GM21528 (cell line): ENCODE measurements around the gene TMEM191C.
"Not testable (repeated sequence)": the region's sequence is repeated elsewhere in the genome, so short reads cannot be mapped to it uniquely, and the experiment has no call there.

ENCODE experiments used
- ATAC-seq: cut with Tn5 transposase; IDR thresholded peaks from one replicate; pipeline ENCODE4 v1.9.1; 2021; ENCODE audit warnings: mild to moderate bottlenecking, moderate library complexity; ENCODE audit not compliant: unreplicated experiment, low FRiP score

TMEM191C gene

DNA sequence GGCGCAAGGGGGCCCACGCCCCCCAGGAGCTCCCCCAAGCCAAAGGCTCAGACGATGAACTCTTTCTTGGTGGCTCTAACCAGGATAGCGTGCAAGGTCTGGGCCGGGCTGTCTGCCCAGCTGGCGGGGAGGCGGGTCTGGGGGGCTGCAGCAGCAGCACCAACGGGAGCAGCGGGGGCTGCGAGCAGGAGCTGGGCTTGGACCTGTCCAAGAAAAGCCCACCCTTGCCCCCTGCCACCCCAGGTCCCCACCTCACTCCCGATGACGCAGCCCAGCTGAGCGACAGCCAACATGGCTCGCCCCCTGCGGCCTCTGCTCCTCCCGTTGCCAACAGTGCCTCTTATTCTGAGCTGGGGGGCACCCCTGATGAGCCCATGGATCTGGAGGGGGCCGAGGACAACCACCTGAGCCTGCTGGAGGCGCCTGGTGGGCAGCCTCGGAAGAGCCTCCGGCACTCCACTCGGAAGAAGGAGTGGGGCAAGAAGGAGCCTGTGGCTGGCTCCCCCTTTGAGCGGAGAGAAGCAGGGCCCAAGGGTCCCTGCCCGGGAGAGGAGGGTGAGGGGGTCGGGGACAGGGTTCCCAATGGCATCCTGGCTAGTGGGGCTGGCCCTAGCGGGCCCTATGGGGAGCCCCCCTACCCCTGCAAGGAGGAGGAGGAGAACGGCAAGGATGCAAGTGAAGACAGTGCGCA, 21.6 kb upstream of the TMEM191C start:
- ATAC-seq = no peak

DNA sequence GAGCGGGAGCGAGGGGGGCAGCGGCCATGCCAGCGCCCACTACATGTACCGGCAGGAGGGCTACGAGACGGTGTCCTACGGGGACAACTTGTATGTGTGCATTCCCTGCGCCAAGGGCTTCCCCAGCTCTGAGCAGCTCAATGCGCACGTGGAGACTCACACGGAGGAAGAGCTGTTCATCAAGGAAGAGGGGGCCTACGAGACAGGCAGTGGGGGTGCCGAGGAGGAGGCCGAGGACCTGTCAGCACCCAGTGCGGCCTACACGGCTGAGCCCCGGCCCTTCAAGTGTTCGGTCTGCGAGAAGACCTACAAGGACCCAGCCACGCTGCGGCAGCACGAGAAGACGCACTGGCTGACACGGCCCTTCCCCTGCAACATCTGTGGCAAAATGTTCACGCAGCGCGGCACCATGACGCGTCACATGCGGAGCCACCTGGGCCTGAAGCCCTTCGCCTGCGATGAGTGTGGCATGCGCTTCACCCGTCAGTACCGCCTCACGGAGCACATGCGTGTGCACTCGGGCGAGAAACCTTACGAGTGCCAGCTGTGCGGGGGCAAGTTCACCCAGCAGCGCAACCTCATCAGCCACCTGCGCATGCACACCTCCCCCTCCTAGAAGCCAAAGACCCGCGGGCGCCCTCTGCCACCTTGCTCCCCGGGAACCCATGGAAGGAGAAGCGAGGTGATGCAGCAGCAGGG, 20.9 kb upstream of the TMEM191C start:
- no peak for ATAC-seq

GRCh38 chr22:21446827-21447690, 20.1 kb upstream of the TMEM191C start:
- no peak for ATAC-seq

- no peak for ATAC-seq
Observed at GRCh38 chr22:21447694-21448402, 19.3 kb upstream of the TMEM191C start.

GRCh38 chr22:21448627-21449416, 18.4 kb upstream of the TMEM191C start:
- ATAC-seq = no peak

- no peak for ATAC-seq
Observed at GRCh38 chr22:21449531-21450319, 17.5 kb upstream of the TMEM191C start.

GRCh38 chr22:21450320-21450831, 16.8 kb upstream of the TMEM191C start:
- ATAC-seq = no peak

DNA sequence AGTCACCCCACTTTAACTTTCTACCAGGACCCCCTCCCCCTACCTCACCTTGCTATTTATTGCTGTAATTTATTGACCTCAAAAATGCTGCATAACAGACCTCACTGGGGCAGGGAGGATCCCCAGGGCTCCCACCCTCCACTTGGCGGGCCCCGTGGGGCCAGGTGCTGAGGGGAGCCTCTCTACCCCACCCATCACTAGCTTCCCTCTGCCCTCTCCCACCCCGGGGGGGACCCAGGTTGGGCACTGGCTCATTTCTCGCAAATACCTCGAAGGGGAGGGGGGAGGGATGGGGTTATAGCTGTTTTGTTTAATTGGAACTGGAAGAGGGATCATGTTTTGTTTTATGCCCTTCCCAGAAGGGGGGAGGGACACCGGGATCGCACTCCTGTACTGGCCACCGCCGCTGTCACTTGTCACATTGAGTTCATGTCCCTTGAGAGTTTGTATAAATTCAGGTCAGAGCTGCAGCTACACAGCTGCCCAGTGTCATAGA, 16.3 kb upstream of the TMEM191C start:
- no peak for ATAC-seq

- no peak for ATAC-seq
Observed at GRCh38 chr22:21451545-21452520, 15.4 kb upstream of the TMEM191C start.

DNA sequence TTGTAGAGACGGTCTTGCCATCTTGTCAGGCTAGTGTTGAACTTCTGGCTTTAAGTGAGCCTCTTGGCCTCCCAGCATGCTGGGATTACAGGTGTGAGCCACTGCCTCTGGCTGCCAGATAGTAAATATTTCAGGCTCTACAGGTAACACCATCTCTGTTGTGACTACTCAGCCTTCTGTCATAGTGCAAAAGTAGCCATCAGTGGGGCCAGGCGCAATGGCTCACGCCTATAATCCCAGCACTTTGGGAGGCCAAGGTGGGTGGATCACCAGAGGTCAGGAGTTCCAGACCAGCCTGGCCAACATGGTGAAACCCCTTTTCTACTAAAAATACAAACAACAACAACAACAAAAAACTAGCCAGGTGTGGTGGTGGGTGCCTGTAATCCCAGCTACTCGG, 14.5 kb upstream of the TMEM191C start:
- not testable (repeated sequence) for ATAC-seq

- ATAC-seq = not testable (repeated sequence)
Observed at GRCh38 chr22:21454998-21455333, 12.2 kb upstream of the TMEM191C start.

DNA sequence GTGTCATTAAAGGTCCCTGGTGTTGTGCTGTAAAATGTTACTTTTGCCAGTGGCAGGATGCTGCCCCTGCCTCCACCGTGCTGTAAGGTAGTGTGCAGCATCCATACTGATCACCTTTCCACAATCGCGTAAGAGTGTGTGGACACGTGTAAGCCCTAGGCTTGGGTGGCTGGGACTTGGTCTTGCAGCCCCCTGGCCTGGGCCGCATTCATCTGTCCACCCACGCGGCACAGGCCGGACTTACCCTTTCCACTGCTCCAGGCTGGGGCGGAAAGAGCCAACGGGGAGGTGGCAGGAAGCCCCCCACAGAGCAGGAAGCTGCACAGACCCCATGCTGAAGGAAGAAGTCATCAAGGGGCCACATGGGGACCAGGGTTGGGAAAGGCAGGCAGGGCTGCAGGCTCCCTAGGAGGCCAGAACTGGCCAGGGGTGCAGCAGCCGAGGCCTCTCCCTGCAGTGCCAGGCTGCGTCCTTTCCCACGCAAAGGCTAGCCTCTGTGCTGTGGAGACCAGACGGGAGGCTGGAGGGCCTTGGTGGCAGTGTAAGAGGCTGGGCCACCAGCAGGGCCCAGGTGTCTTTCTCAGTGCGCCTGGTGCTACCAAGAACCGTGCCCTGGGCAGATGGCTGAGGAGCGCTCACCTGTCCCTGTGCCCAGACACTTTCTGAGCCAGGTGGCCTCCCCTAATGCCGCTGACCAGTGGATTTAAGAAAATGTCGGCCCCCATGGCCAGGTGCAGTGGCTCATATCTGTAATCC, 11.7 kb upstream of the TMEM191C start:
- no peak for ATAC-seq

DNA sequence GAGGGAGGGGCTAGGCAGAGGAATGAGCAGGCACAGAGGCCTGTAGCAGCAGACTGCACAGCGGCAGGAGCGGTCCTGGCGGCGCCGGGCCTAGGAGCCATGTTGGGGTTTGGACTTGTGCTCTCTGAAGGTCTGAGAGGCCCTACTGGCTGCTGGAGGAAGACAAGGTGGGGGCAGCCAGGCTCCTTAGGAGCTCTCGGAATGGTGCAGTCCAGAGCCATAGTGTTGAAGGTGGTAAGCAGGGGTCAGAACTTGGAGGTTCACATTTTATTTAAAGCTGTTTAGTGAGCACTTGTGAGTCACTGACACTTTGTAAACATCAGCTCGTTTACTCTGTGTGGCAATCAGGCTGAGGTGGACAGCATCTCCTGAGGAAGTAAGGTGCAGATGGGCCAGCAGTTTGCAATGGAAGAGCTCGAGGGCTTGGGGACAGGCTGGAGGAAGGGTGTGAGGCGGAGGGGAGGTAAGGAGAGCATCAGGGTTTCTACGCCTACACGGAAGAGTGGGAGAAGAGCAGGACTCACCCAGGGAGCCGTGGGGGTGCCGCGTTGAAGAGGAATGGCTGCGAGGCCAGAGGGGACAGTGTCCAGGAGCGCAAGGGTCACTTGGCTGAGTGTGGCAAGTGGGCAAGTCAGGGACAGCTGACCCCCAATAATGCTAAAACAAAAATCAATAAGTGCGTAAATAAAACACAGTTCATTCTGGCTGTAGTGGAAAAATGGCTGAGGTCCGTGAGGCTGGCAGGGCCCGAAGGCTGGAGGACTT, 10.0 kb upstream of the TMEM191C start:
- no peak for ATAC-seq

DNA sequence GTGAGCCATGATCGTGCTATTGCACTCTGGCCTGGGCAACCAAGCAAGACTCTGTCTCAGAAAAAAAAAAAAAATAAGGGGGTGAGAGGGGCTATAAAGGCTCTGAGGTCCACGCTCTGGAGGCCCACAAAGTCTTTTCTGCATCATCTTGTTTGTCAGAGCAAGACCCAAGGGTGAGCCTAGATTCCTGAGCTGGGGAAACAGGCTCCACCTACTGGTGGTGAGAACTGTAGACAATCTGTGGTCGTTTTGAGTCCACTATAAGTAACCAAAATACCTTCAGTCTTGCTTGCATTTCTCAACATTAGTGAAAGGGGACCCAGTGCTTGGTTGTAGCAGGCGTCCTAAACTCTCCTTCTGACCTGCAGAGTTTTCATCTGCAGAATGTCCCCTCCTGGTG, 4.5 kb upstream of the TMEM191C start:
- not testable (repeated sequence) for ATAC-seq

- ATAC-seq = peak; percentile 88
Observed at GRCh38 chr22:21468194-21469096, 1.3 kb downstream of the TMEM191C start.
